ENCODE measurements around the gene PTPN14.

DNA sequence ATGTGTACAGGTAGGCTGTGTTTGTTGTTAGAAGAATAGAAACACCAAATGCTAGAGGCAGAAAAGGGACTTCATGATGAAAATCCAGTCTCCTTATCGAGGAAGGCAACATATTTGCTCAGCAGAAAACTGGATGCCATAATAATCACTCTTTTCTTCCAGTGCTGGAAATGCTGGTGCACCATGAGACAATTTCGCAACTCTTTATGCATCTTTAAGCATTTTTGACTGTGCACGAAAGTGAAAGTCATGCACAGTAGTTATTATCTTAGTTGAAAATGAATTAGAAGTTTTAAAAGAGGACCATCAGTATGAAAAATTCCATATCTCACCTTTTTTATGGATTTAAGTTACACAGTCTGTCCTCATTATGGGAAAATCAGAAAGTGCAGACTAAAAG lies 241.4 kb downstream of the PTPN14 start:
- TF ChIP-seq, protein P1, sequence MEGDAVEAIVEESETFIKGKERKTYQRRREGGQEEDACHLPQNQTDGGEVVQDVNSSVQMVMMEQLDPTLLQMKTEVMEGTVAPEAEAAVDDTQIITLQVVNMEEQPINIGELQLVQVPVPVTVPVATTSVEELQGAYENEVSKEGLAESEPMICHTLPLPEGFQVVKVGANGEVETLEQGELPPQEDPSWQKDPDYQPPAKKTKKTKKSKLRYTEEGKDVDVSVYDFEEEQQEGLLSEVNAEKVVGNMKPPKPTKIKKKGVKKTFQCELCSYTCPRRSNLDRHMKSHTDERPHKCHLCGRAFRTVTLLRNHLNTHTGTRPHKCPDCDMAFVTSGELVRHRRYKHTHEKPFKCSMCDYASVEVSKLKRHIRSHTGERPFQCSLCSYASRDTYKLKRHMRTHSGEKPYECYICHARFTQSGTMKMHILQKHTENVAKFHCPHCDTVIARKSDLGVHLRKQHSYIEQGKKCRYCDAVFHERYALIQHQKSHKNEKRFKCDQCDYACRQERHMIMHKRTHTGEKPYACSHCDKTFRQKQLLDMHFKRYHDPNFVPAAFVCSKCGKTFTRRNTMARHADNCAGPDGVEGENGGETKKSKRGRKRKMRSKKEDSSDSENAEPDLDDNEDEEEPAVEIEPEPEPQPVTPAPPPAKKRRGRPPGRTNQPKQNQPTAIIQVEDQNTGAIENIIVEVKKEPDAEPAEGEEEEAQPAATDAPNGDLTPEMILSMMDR (conservative IDR thresholded peaks at IDR 0.05; ENCODE audit: low read length), result no peak
- no peak for TF ChIP-seq EZH2phosphoT487 (IDR thresholded peaks at IDR 0.05; ENCODE audit: borderline replicate concordance)
